ENCODE measurements around the gene KRTAP4-16.

GRCh38 chr17:41144846-41145245 is 42.8 kb upstream of the KRTAP4-16 start:
- TF ChIP-seq EP300 (IDR thresholded peaks at IDR 0.05) = no peak
- TF ChIP-seq CTCF (IDR thresholded peaks at IDR 0.05) = no peak
- TF ChIP-seq POLR2A (IDR thresholded peaks at IDR 0.05) = no peak

All from tibial nerve (tissue), 4 donors.